HEK293T (cell line): ENCODE results near the gene UBE2G1.

Experiments used
- BHLHE40 ChIP-seq: fragments of 450-650 bp; IDR thresholded peaks from 2 replicates; pipeline ENCODE4 v1.6.1; 2016; ENCODE audit warnings: mild to moderate bottlenecking, moderate library complexity, borderline replicate concordance
- FOXK2 ChIP-seq: fragments of 450-650 bp; IDR thresholded peaks from 2 replicates; pipeline ENCODE4 v1.6.1; 2016; ENCODE audit warnings: mild to moderate bottlenecking
- LEF1 ChIP-seq: fragments of 450-650 bp; IDR thresholded peaks from 2 replicates; pipeline ENCODE4 v1.6.1; 2017; ENCODE audit warnings: mild to moderate bottlenecking, borderline replicate concordance
- NFRKB ChIP-seq: fragments of 450-650 bp; IDR thresholded peaks from 2 replicates; pipeline ENCODE4 v1.6.1; 2016; ENCODE audit warnings: mild to moderate bottlenecking, moderate library complexity
- SUZ12 ChIP-seq: fragments of 450-650 bp; IDR thresholded peaks from 2 replicates; pipeline ENCODE4 v1.6.1; 2016; ENCODE audit warnings: mild to moderate bottlenecking

GRCh38 chr17:4386406-4386805 lies 19.9 kb upstream of the UBE2G1 start:
- no peak for TF ChIP-seq SUZ12
- no peak for TF ChIP-seq BHLHE40
- TF ChIP-seq FOXK2, result no peak
- no peak for TF ChIP-seq NFRKB
- TF ChIP-seq LEF1, result no peak
